ENCODE results near the gene TMX1. TPM values are rescaled to one million over a fixed set of nuclear protein-coding genes. Genes with fewer than 3 reads are reported as not detected.

TMX1 gene
- total and polyA plus RNA-seq, 2 experiments from 2014 or later: 61.5 to 126 TPM

DNA sequence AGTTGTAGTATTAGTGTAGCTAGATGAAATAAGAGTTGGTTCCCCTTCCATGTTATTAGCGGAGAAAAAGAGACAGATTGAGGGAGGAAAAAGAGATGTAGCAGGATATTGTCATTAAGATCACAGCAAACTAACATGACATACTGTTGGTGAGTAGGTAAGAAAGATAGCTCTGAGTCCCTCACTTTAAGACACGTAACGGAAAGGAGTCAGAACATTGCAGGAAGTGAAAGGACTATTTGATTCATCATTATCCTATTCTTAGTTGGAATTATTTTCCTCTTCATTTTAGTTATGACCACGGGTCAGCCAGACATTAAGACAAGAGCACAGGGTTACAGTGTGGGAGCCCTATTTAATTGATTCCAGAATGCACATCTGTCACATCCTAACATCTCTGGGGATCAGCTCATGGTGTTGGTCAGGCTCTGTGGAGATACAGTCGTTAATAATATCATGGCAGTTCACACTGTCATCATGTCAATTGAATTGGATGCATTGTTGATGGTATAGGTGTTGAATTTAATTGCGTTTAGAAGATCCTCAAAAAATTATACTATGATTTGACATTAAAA lies 55.0 kb downstream of the TMX1 start:
- Mint-ChIP-seq H3K27ac (no peak overlapping the region), H3K9me3 (no peaks in the 10 kb centered on the region), H3K27me3 (ENCODE audit: insufficient read depth, low read depth, poor library complexity) (peaks cover 2% of the 10 kb centered on the region), H3K36me3 (ENCODE audit: low read depth) (0 out of 3 replicates have a peak, but pooled peaks cover 4% of the 10 kb centered on the region), H3K4me3 (no peak overlapping the region), H3K4me1 (peaks cover 11% of the 10 kb centered on the region)
- Histone ChIP-seq H3K4me3 (no peak overlapping the region), H3K79me2 (replicated peaks; ENCODE audit: insufficient read depth) (no peaks in the 10 kb centered on the region), H3K4me1 (ENCODE audit: insufficient read depth) (no peaks in the 10 kb centered on the region; the same call in 1 of the 2 replicates), H2AFZ (no peak overlapping the region), H3F3A (replicated peaks; ENCODE audit: low read depth) (no peaks in the 10 kb centered on the region), H3K9me2 (ENCODE audit: insufficient read depth) (no peaks in the 10 kb centered on the region), H3K27me3 (ENCODE audit: insufficient read depth) (no peaks in the 10 kb centered on the region), H4K20me1 (replicated peaks; ENCODE audit: insufficient read depth) (no peaks in the 10 kb centered on the region; the same call in 1 of the 2 replicates), H3K27ac (ENCODE audit: low read depth) (no peak overlapping the region), H3K36me3 (ENCODE audit: insufficient read depth) (no peaks in the 10 kb centered on the region), H3K4me2 (no peak overlapping the region)
- DNase-seq (ENCODE audit: low spot score) (no peak), ATAC-seq (no peak)
- TF ChIP-seq, protein P1, sequence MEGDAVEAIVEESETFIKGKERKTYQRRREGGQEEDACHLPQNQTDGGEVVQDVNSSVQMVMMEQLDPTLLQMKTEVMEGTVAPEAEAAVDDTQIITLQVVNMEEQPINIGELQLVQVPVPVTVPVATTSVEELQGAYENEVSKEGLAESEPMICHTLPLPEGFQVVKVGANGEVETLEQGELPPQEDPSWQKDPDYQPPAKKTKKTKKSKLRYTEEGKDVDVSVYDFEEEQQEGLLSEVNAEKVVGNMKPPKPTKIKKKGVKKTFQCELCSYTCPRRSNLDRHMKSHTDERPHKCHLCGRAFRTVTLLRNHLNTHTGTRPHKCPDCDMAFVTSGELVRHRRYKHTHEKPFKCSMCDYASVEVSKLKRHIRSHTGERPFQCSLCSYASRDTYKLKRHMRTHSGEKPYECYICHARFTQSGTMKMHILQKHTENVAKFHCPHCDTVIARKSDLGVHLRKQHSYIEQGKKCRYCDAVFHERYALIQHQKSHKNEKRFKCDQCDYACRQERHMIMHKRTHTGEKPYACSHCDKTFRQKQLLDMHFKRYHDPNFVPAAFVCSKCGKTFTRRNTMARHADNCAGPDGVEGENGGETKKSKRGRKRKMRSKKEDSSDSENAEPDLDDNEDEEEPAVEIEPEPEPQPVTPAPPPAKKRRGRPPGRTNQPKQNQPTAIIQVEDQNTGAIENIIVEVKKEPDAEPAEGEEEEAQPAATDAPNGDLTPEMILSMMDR (conservative IDR thresholded peaks at IDR 0.05; ENCODE audit: low read depth in 2 of 2): no peak
- TF ChIP-seq, protein P2, sequence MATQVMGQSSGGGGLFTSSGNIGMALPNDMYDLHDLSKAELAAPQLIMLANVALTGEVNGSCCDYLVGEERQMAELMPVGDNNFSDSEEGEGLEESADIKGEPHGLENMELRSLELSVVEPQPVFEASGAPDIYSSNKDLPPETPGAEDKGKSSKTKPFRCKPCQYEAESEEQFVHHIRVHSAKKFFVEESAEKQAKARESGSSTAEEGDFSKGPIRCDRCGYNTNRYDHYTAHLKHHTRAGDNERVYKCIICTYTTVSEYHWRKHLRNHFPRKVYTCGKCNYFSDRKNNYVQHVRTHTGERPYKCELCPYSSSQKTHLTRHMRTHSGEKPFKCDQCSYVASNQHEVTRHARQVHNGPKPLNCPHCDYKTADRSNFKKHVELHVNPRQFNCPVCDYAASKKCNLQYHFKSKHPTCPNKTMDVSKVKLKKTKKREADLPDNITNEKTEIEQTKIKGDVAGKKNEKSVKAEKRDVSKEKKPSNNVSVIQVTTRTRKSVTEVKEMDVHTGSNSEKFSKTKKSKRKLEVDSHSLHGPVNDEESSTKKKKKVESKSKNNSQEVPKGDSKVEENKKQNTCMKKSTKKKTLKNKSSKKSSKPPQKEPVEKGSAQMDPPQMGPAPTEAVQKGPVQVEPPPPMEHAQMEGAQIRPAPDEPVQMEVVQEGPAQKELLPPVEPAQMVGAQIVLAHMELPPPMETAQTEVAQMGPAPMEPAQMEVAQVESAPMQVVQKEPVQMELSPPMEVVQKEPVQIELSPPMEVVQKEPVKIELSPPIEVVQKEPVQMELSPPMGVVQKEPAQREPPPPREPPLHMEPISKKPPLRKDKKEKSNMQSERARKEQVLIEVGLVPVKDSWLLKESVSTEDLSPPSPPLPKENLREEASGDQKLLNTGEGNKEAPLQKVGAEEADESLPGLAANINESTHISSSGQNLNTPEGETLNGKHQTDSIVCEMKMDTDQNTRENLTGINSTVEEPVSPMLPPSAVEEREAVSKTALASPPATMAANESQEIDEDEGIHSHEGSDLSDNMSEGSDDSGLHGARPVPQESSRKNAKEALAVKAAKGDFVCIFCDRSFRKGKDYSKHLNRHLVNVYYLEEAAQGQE (IDR thresholded peaks at IDR 0.05; ENCODE audit: unreplicated experiment): no peak
- no peak for TF ChIP-seq POLR2AphosphoS5 (IDR thresholded peaks at IDR 0.05; ENCODE audit: low read depth)
- no peak for TF ChIP-seq STAT1 (IDR thresholded peaks at IDR 0.05; ENCODE audit: unreplicated experiment)
- TF ChIP-seq, protein P3, sequence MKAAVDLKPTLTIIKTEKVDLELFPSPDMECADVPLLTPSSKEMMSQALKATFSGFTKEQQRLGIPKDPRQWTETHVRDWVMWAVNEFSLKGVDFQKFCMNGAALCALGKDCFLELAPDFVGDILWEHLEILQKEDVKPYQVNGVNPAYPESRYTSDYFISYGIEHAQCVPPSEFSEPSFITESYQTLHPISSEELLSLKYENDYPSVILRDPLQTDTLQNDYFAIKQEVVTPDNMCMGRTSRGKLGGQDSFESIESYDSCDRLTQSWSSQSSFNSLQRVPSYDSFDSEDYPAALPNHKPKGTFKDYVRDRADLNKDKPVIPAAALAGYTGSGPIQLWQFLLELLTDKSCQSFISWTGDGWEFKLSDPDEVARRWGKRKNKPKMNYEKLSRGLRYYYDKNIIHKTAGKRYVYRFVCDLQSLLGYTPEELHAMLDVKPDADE (IDR thresholded peaks at IDR 0.05): no peak
- TF ChIP-seq, protein P4, sequence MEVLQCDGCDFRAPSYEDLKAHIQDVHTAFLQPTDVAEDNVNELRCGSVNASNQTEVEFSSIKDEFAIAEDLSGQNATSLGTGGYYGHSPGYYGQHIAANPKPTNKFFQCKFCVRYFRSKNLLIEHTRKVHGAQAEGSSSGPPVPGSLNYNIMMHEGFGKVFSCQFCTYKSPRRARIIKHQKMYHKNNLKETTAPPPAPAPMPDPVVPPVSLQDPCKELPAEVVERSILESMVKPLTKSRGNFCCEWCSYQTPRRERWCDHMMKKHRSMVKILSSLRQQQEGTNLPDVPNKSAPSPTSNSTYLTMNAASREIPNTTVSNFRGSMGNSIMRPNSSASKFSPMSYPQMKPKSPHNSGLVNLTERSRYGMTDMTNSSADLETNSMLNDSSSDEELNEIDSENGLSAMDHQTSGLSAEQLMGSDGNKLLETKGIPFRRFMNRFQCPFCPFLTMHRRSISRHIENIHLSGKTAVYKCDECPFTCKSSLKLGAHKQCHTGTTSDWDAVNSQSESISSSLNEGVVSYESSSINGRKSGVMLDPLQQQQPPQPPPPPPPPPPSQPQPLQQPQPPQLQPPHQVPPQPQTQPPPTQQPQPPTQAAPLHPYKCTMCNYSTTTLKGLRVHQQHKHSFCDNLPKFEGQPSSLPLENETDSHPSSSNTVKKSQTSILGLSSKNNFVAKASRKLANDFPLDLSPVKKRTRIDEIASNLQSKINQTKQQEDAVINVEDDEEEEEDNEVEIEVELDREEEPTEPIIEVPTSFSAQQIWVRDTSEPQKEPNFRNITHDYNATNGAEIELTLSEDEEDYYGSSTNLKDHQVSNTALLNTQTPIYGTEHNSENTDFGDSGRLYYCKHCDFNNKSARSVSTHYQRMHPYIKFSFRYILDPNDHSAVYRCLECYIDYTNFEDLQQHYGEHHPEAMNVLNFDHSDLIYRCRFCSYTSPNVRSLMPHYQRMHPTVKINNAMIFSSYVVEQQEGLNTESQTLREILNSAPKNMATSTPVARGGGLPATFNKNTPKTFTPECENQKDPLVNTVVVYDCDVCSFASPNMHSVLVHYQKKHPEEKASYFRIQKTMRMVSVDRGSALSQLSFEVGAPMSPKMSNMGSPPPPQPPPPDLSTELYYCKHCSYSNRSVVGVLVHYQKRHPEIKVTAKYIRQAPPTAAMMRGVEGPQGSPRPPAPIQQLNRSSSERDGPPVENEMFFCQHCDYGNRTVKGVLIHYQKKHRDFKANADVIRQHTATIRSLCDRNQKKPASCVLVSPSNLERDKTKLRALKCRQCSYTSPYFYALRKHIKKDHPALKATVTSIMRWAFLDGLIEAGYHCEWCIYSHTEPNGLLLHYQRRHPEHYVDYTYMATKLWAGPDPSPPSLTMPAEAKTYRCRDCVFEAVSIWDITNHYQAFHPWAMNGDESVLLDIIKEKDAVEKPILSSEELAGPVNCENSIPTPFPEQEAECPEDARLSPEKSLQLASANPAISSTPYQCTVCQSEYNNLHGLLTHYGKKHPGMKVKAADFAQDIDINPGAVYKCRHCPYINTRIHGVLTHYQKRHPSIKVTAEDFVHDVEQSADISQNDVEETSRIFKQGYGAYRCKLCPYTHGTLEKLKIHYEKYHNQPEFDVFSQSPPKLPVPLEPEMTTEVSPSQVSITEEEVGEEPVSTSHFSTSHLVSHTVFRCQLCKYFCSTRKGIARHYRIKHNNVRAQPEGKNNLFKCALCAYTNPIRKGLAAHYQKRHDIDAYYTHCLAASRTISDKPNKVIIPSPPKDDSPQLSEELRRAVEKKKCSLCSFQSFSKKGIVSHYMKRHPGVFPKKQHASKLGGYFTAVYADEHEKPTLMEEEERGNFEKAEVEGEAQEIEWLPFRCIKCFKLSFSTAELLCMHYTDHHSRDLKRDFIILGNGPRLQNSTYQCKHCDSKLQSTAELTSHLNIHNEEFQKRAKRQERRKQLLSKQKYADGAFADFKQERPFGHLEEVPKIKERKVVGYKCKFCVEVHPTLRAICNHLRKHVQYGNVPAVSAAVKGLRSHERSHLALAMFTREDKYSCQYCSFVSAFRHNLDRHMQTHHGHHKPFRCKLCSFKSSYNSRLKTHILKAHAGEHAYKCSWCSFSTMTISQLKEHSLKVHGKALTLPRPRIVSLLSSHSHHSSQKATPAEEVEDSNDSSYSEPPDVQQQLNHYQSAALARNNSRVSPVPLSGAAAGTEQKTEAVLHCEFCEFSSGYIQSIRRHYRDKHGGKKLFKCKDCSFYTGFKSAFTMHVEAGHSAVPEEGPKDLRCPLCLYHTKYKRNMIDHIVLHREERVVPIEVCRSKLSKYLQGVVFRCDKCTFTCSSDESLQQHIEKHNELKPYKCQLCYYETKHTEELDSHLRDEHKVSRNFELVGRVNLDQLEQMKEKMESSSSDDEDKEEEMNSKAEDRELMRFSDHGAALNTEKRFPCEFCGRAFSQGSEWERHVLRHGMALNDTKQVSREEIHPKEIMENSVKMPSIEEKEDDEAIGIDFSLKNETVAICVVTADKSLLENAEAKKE (CRISPR knock-in tag; IDR thresholded peaks at IDR 0.05): no peak

Data from GM23338 (cell line).